ENCODE data around the gene PSMD11. TPM values are rescaled to one million over a fixed set of nuclear protein-coding genes. Genes with fewer than 3 reads are reported as not detected.
A peak's percentile ranks its signal among the peaks of the same experiment; 100 is the strongest.

PSMD11 gene
- total RNA-seq, 1 experiment from 2014 or later = 212 TPM

- POLR2A ChIA-PET = no interaction called here
- CTCF ChIA-PET = no interaction called here
- in situ Hi-C loops (cut with HindIII; ENCODE audit: low pct_unique_long_range_greater_than_20kb, low sequenced_read_pairs) = no loop called here
- Histone ChIP-seq H3K36me3 (ENCODE audit: control insufficient read depth, insufficient read depth, low read length) (peaks cover 52% of the 10 kb centered on the region), H3K27me3 (ENCODE audit: control insufficient read depth, insufficient read depth, low read length) (no peaks in the 10 kb centered on the region), H3K4me3 (ENCODE audit: low read depth in 2 of 2, low read length in 2 of 2) (no peak overlapping the region), H3K9me3 (ENCODE audit: control insufficient read depth, insufficient read depth, low read depth, low read length) (no peaks in the 10 kb centered on the region), H3K27ac (ENCODE audit: low read length) (no peak overlapping the region), H3K4me1 (ENCODE audit: control insufficient read depth, insufficient read depth, low read length) (peaks cover 13% of the 10 kb centered on the region)
- DNase-seq (ENCODE audit: low read depth, low spot score) (no peak), ATAC-seq (no peak)
- BruUV-seq (replicated peaks) = no TSS peak
- TF ChIP-seq REST (IDR thresholded peaks at IDR 0.05; ENCODE audit: insufficient read depth in 1 of 2, low read depth in 2 of 2, low read length in 1 of 2) (no peak), SIN3A (IDR thresholded peaks at IDR 0.05; ENCODE audit: borderline replicate concordance, insufficient read depth, low read depth, low read length) (no peak), POLR2AphosphoS5 (IDR thresholded peaks at IDR 0.05; ENCODE audit: low read depth, low read length) (no peak), TCF7L2 (IDR thresholded peaks at IDR 0.05; ENCODE audit: low read depth, low read length) (no peak)
- TF ChIP-seq, protein P1, sequence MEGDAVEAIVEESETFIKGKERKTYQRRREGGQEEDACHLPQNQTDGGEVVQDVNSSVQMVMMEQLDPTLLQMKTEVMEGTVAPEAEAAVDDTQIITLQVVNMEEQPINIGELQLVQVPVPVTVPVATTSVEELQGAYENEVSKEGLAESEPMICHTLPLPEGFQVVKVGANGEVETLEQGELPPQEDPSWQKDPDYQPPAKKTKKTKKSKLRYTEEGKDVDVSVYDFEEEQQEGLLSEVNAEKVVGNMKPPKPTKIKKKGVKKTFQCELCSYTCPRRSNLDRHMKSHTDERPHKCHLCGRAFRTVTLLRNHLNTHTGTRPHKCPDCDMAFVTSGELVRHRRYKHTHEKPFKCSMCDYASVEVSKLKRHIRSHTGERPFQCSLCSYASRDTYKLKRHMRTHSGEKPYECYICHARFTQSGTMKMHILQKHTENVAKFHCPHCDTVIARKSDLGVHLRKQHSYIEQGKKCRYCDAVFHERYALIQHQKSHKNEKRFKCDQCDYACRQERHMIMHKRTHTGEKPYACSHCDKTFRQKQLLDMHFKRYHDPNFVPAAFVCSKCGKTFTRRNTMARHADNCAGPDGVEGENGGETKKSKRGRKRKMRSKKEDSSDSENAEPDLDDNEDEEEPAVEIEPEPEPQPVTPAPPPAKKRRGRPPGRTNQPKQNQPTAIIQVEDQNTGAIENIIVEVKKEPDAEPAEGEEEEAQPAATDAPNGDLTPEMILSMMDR (IDR thresholded peaks at IDR 0.05) = no peak
- intact Hi-C loops (cut with micrococcal nuclease; ENCODE audit: unreplicated experiment) = no loop called here
Measured at GRCh38 chr17:32479074-32479617, 34.8 kb downstream of the PSMD11 start.

GRCh38 chr17:32481193-32481592, 36.9 kb downstream of the PSMD11 start:
- no peak overlapping the region for H3K27ac ChIP-seq (ENCODE audit: low read length)
- H3K4me1 ChIP-seq (ENCODE audit: control insufficient read depth, insufficient read depth, low read length) = peaks cover 20% of the 10 kb centered on the region
- no peak overlapping the region for H3K4me3 ChIP-seq (ENCODE audit: low read depth in 2 of 2, low read length in 2 of 2)
- ChIA-PET POLR2A (no interaction called here), CTCF (no interaction called here)
- H3K27me3 ChIP-seq (ENCODE audit: control insufficient read depth, insufficient read depth, low read length) = no peaks in the 10 kb centered on the region
- intact Hi-C loops (cut with micrococcal nuclease; ENCODE audit: unreplicated experiment) (loop anchor here (5.0 kb wide), 1 partner anchor 271 kb away; no protein-coding TSS in a partner anchor), in situ Hi-C loops (cut with HindIII; ENCODE audit: low pct_unique_long_range_greater_than_20kb, low sequenced_read_pairs) (no loop called here)
- DNase-seq (ENCODE audit: low read depth, low spot score) (no peak), ATAC-seq (no peak)
- BruUV-seq (replicated peaks) = TSS peak; percentile 63
- no peak for TF ChIP-seq SIN3A (IDR thresholded peaks at IDR 0.05; ENCODE audit: borderline replicate concordance, insufficient read depth, low read depth, low read length)
- TF ChIP-seq REST (IDR thresholded peaks at IDR 0.05; ENCODE audit: insufficient read depth in 1 of 2, low read depth in 2 of 2, low read length in 1 of 2) = no peak
- TF ChIP-seq, protein P1 (IDR thresholded peaks at IDR 0.05) = no peak
- no peak for TF ChIP-seq TCF7L2 (IDR thresholded peaks at IDR 0.05; ENCODE audit: low read depth, low read length)
- no peak for TF ChIP-seq POLR2AphosphoS5 (IDR thresholded peaks at IDR 0.05; ENCODE audit: low read depth, low read length)
- H3K36me3 ChIP-seq (ENCODE audit: control insufficient read depth, insufficient read depth, low read length) = peaks cover 39% of the 10 kb centered on the region
- H3K9me3 ChIP-seq (ENCODE audit: control insufficient read depth, insufficient read depth, low read depth, low read length) = no peaks in the 10 kb centered on the region

Data from Panc1 (cell line).